Measurements from ENCODE around the gene ARPC5. TPM values are rescaled to one million over a fixed set of nuclear protein-coding genes. Genes with fewer than 3 reads are reported as not detected.

The ARPC5 gene
- total RNA-seq, 4 donors from 2014 or later = 10.8 to 14.6 (median 13.0) TPM

DNA sequence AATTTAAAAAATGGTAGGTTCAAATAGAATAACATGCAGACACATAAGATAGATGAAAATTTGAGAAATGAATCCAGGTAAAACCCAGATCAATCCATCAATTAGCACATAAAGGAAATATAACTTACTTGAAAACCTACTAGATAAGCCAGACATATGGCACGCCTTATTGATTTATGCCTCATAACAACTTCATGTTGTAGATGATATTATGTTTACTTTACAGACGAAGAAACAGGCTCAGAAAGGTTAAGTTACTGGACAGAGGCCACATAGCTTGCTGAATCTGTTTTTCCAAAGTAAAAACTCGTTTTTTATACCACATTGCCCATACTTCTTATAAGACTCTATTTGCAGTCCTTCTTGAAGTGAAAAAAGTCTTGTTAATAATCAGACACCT is 23.2 kb downstream of the ARPC5 start:
- Histone ChIP-seq H3K4me3 (no peak overlapping the region), H3K27ac (no peak overlapping the region), H3K9me3 (no peaks in the 10 kb centered on the region), H3K4me1 (no peaks in the 10 kb centered on the region), H3K27me3 (no peaks in the 10 kb centered on the region), H3K36me3 (no peaks in the 10 kb centered on the region)
- no peak for DNase-seq
- intact Hi-C loops (cut with DNase I; ENCODE audit: low total_unique reads) = no loop called here
- no peak for ATAC-seq
- TF ChIP-seq, protein P1, sequence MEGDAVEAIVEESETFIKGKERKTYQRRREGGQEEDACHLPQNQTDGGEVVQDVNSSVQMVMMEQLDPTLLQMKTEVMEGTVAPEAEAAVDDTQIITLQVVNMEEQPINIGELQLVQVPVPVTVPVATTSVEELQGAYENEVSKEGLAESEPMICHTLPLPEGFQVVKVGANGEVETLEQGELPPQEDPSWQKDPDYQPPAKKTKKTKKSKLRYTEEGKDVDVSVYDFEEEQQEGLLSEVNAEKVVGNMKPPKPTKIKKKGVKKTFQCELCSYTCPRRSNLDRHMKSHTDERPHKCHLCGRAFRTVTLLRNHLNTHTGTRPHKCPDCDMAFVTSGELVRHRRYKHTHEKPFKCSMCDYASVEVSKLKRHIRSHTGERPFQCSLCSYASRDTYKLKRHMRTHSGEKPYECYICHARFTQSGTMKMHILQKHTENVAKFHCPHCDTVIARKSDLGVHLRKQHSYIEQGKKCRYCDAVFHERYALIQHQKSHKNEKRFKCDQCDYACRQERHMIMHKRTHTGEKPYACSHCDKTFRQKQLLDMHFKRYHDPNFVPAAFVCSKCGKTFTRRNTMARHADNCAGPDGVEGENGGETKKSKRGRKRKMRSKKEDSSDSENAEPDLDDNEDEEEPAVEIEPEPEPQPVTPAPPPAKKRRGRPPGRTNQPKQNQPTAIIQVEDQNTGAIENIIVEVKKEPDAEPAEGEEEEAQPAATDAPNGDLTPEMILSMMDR (IDR thresholded peaks at IDR 0.05 in 4 of 5, conservative IDR thresholded peaks at IDR 0.05 in 1 of 5) = no peak
- TF ChIP-seq POLR2A (IDR thresholded peaks at IDR 0.05) = no peak
- in situ Hi-C loops (cut with MboI; ENCODE audit: low sequenced_read_pairs in 4 of 4) = loop anchor here in 2 of 4 donors (25.0 kb wide), 2 partner anchors 150 to 325 kb away; partner anchors contain the start of gene SMG7 (in 1 of the 2)

DNA sequence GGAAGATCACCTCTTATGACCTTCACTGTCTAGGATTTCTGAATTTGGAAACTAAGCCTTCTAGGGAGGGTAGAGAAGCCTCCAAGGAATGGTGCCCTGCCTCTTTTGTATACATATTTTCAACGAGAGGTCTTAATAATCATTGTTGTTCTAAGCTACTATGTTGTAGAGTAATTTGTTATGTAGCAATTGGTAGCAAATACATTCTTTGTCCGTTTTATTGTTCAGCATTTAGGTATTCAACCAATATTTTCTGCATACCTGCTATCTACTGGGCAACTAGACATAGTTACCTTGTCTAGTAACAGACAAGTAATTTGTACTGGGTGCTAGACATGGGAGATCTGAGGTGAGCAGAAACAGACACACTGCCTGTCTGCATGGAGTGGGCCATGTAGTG is 24.6 kb downstream of the ARPC5 start:
- no peak for TF ChIP-seq POLR2A (IDR thresholded peaks at IDR 0.05)
- TF ChIP-seq, protein P1 (IDR thresholded peaks at IDR 0.05 in 4 of 5, conservative IDR thresholded peaks at IDR 0.05 in 1 of 5) = no peak
- no peak for DNase-seq
- Histone ChIP-seq H3K4me3 (no peak overlapping the region), H3K4me1 (no peaks in the 10 kb centered on the region), H3K36me3 (no peaks in the 10 kb centered on the region), H3K27me3 (no peaks in the 10 kb centered on the region), H3K27ac (no peak overlapping the region), H3K9me3 (no peaks in the 10 kb centered on the region)
- ATAC-seq = no peak
- intact Hi-C loops (cut with DNase I; ENCODE audit: low total_unique reads) = no loop called here
- in situ Hi-C loops (cut with MboI; ENCODE audit: low sequenced_read_pairs in 4 of 4) = loop anchor here in 2 of 4 donors (25.0 kb wide), 2 partner anchors 149 to 324 kb away; partner anchors contain the start of gene SMG7 (in 1 of the 2)

DNA sequence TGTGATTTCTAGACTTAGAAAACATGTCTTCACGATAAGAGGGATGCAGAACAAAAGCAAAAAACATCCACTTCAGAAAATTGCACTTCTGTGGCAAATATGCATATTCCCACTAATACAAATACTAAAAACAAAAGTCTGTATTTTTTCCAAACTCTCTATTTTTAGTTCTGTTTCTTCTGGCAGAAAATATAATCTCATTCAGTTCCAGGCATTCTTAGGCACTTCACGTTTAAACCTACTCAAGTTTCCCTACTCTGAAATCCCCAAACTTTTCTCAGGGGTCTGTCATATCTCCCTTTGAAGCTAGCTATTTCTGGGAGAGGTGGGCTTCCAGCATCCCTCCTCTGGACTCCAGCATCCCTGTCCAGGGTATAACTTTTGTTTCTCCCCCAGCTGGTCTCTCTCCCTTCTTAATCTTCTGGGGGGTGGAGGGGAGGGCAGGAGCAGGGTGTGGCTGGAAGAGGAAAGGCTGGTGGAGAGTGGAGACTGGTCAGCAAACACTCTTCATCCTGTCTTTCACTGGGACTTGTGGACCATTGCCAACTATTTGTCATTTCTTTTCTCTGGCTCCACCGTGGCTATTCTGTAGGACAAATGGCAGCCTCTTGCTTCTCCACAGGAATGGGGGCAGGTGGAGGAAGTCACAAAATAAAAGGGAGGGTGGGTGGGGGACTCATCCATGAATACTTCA is 25.7 kb downstream of the ARPC5 start:
- in situ Hi-C loops (cut with MboI; ENCODE audit: low sequenced_read_pairs in 4 of 4) (loop anchor here in 2 of 4 donors (25.0 kb wide), 2 partner anchors 148 to 323 kb away; partner anchors contain the start of gene SMG7 (in 1 of the 2)), intact Hi-C loops (cut with DNase I; ENCODE audit: low total_unique reads) (no loop called here)
- Histone ChIP-seq H3K36me3 (no peaks in the 10 kb centered on the region), H3K27ac (peak overlapping the region; percentile 42 to 66 (median 52)), H3K9me3 (no peaks in the 10 kb centered on the region), H3K4me1 (no peaks in the 10 kb centered on the region), H3K4me3 (no peak overlapping the region), H3K27me3 (no peaks in the 10 kb centered on the region)
- TF ChIP-seq POLR2A (IDR thresholded peaks at IDR 0.05) = no peak
- TF ChIP-seq, protein P1 (IDR thresholded peaks at IDR 0.05 in 4 of 5, conservative IDR thresholded peaks at IDR 0.05 in 1 of 5) = no peak
- DNase-seq (no peak), ATAC-seq (peak in 1 of 2 donors; percentile 24)

DNA sequence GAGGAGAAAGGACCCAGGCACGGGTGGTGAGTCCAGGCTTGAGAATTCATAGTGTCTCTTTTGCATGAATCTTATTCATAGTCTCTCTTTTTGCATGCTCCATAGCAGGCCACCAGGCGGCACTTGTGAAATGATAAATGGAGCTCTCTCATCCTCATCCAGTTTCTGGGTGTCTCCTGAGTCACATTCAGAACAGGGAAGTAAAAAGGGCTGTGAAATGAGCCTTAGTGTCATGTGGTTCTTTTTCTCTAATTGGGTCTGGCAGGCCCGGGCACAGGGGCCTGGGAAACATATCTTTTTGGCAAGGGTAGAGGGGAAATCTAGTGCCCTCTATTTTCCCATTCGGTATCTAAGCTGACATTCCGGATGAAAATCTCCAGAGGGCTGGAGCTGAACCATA is 26.3 kb downstream of the ARPC5 start:
- ATAC-seq (peak in 1 of 2 donors; percentile 47), DNase-seq (peak in 1 of 2 donors; percentile 29)
- no peaks in the 10 kb centered on the region for H3K4me1 ChIP-seq
- no peak overlapping the region for H3K4me3 ChIP-seq
- no peaks in the 10 kb centered on the region for H3K27me3 ChIP-seq
- no peaks in the 10 kb centered on the region for H3K9me3 ChIP-seq
- TF ChIP-seq, protein P1 (IDR thresholded peaks at IDR 0.05 in 4 of 5, conservative IDR thresholded peaks at IDR 0.05 in 1 of 5) = peak in 3 of 5 experiments; percentile 8 to 32 (median 30)
- TF ChIP-seq POLR2A (IDR thresholded peaks at IDR 0.05) = no peak
- peak overlapping the region; percentile 42 to 66 (median 52) for H3K27ac ChIP-seq
- in situ Hi-C loops (cut with MboI; ENCODE audit: low sequenced_read_pairs in 4 of 4) (loop anchor here in 2 of 4 donors (25.0 kb wide), 2 partner anchors 147 to 322 kb away; partner anchors contain the start of gene SMG7 (in 1 of the 2)), intact Hi-C loops (cut with DNase I; ENCODE audit: low total_unique reads) (no loop called here)
- no peaks in the 10 kb centered on the region for H3K36me3 ChIP-seq

Data from gastrocnemius medialis (tissue), 4 donors.